ENCODE results near the gene RSL1D1.

RSL1D1 gene

GRCh38 chr16:11784038-11784369, 67.3 kb downstream of the RSL1D1 start:
- DNase-seq, result no peak
- TF ChIP-seq POLR2A (IDR thresholded peaks at IDR 0.05; ENCODE audit: low read length) (no peak), GATA1 (IDR thresholded peaks at IDR 0.05; ENCODE audit: low read depth, low read length) (no peak)
